SJSA1 (cell line): ENCODE measurements around the gene GALNT10. TPM values are rescaled to one million over a fixed set of nuclear protein-coding genes. Genes with fewer than 3 reads are reported as not detected.

Source experiments
- DNase-seq, 2 experiments: peaks; one replicate each; pipeline ENCODE4 v3.0.0-alpha.2; 2015 to 2020; ENCODE audit warnings: low spot score in 2 of 2, low read depth in 1 of 2
- H3K27ac ChIP-seq: fragments of 250-450 bp; sonication (Bioruptor Pico); 2 replicates; pipeline ENCODE4 v1.5.1; 2020; ENCODE audit warnings: mild to moderate bottlenecking, moderate library complexity
- H3K27me3 ChIP-seq: fragments of 250-450 bp; sonication (Bioruptor Pico); replicated peaks from 2 replicates; pipeline ENCODE4 v1.5.1; 2020; ENCODE audit warnings: mild to moderate bottlenecking, moderate library complexity
- H3K36me3 ChIP-seq: fragments of 250-450 bp; sonication (Bioruptor Pico); 2 replicates; pipeline ENCODE4 v1.5.1; 2020; ENCODE audit warnings: mild to moderate bottlenecking
- H3K4me1 ChIP-seq: fragments of 250-450 bp; sonication (Bioruptor Pico); replicated peaks from 2 replicates; pipeline ENCODE4 v1.6.1; 2021; ENCODE audit warnings: mild to moderate bottlenecking
- H3K4me3 ChIP-seq: fragments of 250-450 bp; sonication (Bioruptor Pico); 2 replicates; pipeline ENCODE4 v1.5.1; 2020; ENCODE audit warnings: mild to moderate bottlenecking
- H3K9me3 ChIP-seq: fragments of 250-450 bp; sonication (Bioruptor Pico); replicated peaks from 2 replicates; pipeline ENCODE4 v1.5.1; 2020; ENCODE audit warnings: mild to moderate bottlenecking
- total RNA-seq: library from RNA; depleted of rRNA; stranded (reverse); fragments of >200 nt; shearing (Covaris generic); gene quantifications from 2 replicates; pipeline ENCODE4 v1.2.3, GENCODE V29; 2014

GALNT10 gene
- total RNA-seq, 1 experiment from 2014 or later: 61.9 TPM

DNA sequence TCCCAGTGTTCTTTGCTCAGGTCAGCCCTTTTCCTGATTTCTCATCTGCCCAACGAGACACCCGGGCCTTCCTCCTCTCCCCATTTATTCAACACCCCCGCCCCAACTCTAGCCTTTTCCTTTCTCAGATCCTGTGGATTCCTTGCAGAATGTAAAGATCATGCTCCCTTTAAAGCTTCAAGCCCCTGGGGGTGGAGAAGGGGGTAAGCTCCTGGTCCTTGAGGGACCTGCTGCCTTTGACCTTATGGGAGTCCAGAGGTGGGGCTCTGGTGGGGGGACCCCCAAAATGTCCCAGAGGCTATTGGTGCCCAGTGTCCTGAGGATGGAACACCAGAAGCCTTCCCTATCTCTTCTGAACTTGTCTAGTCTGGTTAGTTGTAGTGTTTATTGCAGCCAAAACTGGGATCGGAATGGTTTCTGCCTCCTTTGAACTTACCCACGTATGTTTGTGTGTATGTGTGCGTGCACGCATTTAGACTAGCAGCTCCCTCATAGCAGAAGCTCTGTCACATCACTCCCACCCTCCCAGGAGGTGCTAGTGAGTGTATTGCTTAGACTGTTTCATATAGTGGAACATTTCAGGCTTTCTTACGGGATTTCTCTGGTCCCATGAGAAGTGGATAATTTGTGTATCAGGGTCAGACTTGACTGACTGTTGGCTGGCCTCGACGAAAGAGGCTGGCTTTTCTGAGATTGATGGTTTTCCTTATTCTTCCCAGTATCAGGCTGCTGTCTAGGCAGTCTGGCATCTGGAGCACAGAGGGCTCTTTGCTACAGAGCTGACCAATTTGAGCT is 1.1 kb downstream of the GALNT10 start:
- DNase-seq: no peak
- Histone ChIP-seq H3K27ac (no peak overlapping the region), H3K4me3 (peak overlapping the region; percentile 86)

GRCh38 chr5:154193283-154193682 is 2.8 kb downstream of the GALNT10 start:
- H3K27ac ChIP-seq: no peak overlapping the region
- no peak for DNase-seq
- H3K4me1 ChIP-seq: peaks cover 57% of the 10 kb centered on the region
- H3K36me3 ChIP-seq: peaks cover 46% of the 10 kb centered on the region
- H3K27me3 ChIP-seq: no peaks in the 10 kb centered on the region
- peaks cover 4% of the 10 kb centered on the region; the same call in 1 of the 2 replicates for H3K9me3 ChIP-seq
- H3K4me3 ChIP-seq: no peak overlapping the region

More for the DNA sequence above, 1.1 kb downstream of the GALNT10 start:
- no peaks in the 10 kb centered on the region for H3K27me3 ChIP-seq
- peaks cover 36% of the 10 kb centered on the region for H3K36me3 ChIP-seq
- peaks cover 4% of the 10 kb centered on the region; the same call in 1 of the 2 replicates for H3K9me3 ChIP-seq
- H3K4me1 ChIP-seq: peaks cover 41% of the 10 kb centered on the region

DNA sequence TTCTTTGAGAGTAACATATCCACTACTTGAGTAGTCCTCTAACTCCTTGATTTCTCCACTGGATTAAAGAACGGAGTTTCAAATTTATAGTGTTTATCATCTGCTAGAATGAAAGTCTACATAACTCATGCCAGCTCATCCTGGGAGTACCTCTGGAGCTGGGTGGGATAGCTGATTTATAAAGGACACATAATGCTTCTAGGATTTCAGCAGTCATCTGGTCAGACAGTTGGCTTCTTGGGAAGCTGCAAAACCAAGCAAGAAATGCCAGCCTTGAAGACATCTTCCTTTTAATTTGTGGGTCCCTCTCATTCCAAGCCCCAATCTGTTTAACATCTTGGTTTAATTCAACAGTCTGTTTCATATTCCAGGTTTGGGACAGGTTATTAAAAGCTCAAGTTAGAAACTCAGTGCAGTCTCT is 3.2 kb downstream of the GALNT10 start:
- H3K27ac ChIP-seq: no peak overlapping the region
- H3K27me3 ChIP-seq: no peaks in the 10 kb centered on the region
- H3K36me3 ChIP-seq: peaks cover 46% of the 10 kb centered on the region
- peaks cover 61% of the 10 kb centered on the region for H3K4me1 ChIP-seq
- H3K9me3 ChIP-seq: peaks cover 4% of the 10 kb centered on the region; the same call in 1 of the 2 replicates
- DNase-seq: no peak
- H3K4me3 ChIP-seq: no peak overlapping the region

DNA sequence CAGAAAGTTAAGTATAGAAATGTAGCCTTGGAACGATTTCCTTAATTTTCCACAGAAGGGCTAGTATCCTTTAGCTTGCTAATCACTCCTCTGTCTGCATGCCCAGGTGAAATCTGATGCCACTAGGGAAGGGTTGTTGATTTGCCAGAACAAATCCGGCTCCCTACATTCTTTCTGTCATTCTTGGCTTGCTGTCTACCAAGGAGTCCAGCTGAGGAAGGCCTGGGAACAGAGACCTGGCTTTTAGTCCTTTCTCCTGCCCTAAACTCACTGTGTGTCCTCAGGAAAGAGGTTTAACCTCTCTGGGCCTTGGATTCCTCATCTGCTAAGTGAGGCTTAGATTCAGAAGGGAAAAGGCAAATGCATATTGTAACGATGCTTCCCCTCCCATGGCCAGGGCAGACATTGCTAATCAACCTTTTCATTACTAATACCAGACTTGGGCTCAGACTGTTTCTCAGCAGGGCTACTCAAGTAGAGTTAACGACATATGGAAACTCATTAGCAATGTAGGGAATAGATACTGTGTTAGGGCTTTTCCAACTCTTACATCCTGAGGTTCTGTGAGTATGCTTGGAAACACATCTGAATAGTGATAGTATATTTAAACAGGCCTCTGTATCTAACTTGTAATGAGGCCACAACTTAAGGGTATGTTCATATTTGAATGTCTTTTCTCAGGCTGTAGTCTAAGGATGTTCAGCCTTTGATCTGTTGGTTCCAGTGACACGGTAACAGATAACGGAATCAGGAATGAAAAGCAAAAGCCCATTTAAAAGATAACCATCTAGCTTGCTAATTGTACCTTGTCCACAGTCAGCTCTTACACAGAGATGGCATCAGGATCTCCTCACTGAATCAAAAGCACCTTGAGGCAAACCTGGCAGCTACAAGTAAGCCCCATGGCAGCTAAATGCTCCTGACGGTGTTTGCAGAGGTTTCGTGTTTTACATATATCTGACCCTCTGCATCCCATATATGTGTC is 4.1 kb downstream of the GALNT10 start:
- H3K4me3 ChIP-seq: no peak overlapping the region
- H3K9me3 ChIP-seq: peaks cover 4% of the 10 kb centered on the region; the same call in 1 of the 2 replicates
- no peaks in the 10 kb centered on the region for H3K27me3 ChIP-seq
- DNase-seq: no peak
- peaks cover 65% of the 10 kb centered on the region for H3K4me1 ChIP-seq
- no peak overlapping the region for H3K27ac ChIP-seq
- H3K36me3 ChIP-seq: peaks cover 49% of the 10 kb centered on the region

- Histone ChIP-seq H3K9me3 (no peaks in the 10 kb centered on the region), H3K27me3 (no peaks in the 10 kb centered on the region), H3K27ac (no peak overlapping the region), H3K36me3 (peaks cover 47% of the 10 kb centered on the region), H3K4me3 (no peak overlapping the region), H3K4me1 (peaks cover 63% of the 10 kb centered on the region)
- no peak for DNase-seq
These were observed 5.7 kb downstream of the GALNT10 start for GRCh38 chr5:154196281-154196680.

DNA sequence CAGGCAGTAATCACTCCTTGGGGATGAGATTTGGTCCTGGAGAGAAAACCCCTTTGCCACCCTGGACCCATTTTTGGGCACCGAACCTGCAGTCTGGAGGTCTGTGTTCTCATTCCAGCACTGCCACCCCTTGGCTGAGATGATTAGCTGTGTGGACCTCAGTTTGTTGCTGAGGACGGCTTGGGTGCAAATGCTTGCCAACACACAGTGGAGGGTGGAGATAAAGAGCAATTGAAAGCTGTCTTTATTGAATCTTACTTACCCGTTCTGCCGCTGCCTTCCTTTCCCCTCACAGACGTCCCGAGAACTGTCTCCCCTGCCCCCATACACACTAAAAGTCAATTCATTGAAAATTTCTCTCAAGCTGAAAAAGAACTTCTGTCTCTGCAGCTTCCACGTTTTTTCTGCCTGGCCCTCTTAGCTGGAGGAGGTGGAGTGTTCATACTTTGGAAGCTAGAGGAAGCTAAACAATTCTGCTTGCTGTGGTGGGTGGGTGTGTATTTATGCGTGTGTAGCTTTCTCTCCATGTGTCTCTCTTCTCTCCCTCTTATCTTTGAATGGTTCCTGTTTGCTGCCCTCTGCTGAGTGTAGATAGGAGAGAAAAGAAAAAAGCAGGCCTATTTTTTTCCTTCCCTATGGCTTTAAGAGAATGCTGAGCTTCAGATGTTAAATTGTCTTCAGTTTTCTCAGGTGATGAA is 6.6 kb downstream of the GALNT10 start:
- no peaks in the 10 kb centered on the region for H3K9me3 ChIP-seq
- peaks cover 47% of the 10 kb centered on the region for H3K36me3 ChIP-seq
- H3K27me3 ChIP-seq: no peaks in the 10 kb centered on the region
- H3K27ac ChIP-seq: no peak overlapping the region
- H3K4me1 ChIP-seq: peaks cover 55% of the 10 kb centered on the region
- DNase-seq: peak in 1 of 2 experiments; percentile 69
- no peak overlapping the region for H3K4me3 ChIP-seq

GRCh38 chr5:154197801-154198491 is 7.4 kb downstream of the GALNT10 start:
- no peak overlapping the region for H3K4me3 ChIP-seq
- H3K4me1 ChIP-seq: peaks cover 49% of the 10 kb centered on the region
- peak; percentile 95 for DNase-seq
- H3K27ac ChIP-seq: peak overlapping the region; percentile 56
- no peaks in the 10 kb centered on the region for H3K9me3 ChIP-seq
- H3K27me3 ChIP-seq: no peaks in the 10 kb centered on the region
- peaks cover 47% of the 10 kb centered on the region for H3K36me3 ChIP-seq

GRCh38 chr5:154198611-154199230 is 8.2 kb downstream of the GALNT10 start:
- peaks cover 50% of the 10 kb centered on the region for H3K36me3 ChIP-seq
- peak; percentile 90 to 95 for DNase-seq
- H3K27ac ChIP-seq: peak overlapping the region; percentile 56
- H3K4me1 ChIP-seq: peaks cover 43% of the 10 kb centered on the region
- no peak overlapping the region for H3K4me3 ChIP-seq
- no peaks in the 10 kb centered on the region for H3K27me3 ChIP-seq
- no peaks in the 10 kb centered on the region for H3K9me3 ChIP-seq

DNA sequence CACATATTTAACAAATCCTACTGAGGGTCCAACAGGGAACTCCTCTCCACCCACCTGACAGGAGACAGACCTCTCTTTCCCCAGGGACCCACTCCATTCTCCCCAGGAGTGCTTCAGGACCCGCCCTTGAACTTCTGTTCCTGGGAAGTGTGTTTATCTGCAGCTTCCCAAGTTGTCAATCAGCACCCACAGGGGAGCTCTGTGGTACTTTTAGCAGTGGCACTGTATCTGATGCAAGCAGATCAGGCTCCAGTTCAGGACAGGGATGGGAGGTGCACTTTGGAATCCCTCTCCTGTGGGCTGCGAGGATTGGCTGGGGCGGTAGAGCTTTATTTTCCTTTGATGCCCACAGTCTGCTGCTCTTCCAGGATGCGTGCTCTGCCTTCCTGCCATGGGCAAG is 8.7 kb downstream of the GALNT10 start:
- DNase-seq: no peak

DNA sequence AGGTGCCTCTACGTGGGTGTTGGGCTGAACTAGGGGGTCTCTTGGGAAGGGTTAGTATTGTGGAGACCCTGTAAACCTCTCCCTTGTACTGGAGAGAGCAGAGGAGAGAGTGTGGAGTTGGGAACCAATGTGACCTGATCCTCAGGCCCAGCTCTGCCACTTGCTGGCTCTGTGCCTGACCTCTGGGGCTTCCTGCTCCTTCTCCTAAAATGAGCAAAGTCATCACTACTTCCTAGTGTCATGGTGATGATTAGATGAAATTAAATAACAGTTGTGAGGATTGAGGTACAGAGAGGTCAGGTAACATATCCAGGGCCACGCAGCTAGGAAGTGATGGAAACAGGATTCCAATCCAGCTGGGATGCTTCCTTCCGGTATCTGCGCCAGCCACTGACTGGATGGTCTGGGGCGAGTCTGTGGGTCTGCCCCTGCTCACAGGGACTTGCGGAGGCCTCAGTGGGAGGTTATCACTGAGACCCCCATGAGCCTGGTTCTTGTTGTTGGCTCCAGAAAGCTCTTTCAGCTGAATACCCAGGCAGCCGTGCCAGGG is 9.2 kb downstream of the GALNT10 start:
- Histone ChIP-seq H3K4me3 (no peak overlapping the region), H3K27me3 (no peaks in the 10 kb centered on the region), H3K27ac (peak overlapping the region; percentile 56), H3K9me3 (no peaks in the 10 kb centered on the region), H3K4me1 (peaks cover 45% of the 10 kb centered on the region), H3K36me3 (peaks cover 47% of the 10 kb centered on the region)
- DNase-seq: no peak

More for the DNA sequence above, 8.7 kb downstream of the GALNT10 start:
- Histone ChIP-seq H3K27ac (peak overlapping the region; percentile 56), H3K4me3 (no peak overlapping the region), H3K27me3 (no peaks in the 10 kb centered on the region), H3K4me1 (peaks cover 40% of the 10 kb centered on the region), H3K9me3 (no peaks in the 10 kb centered on the region), H3K36me3 (peaks cover 47% of the 10 kb centered on the region)

GRCh38 chr5:154200221-154200620 is 9.7 kb downstream of the GALNT10 start:
- H3K9me3 ChIP-seq: no peaks in the 10 kb centered on the region
- no peak for DNase-seq
- H3K4me3 ChIP-seq: no peak overlapping the region
- H3K4me1 ChIP-seq: peaks cover 49% of the 10 kb centered on the region
- no peak overlapping the region; the same call in 1 of the 2 replicates for H3K27ac ChIP-seq
- no peaks in the 10 kb centered on the region for H3K27me3 ChIP-seq
- H3K36me3 ChIP-seq: peaks cover 45% of the 10 kb centered on the region

GRCh38 chr5:154201108-154201769 is 10.7 kb downstream of the GALNT10 start:
- no peaks in the 10 kb centered on the region for H3K9me3 ChIP-seq
- no peak overlapping the region for H3K27ac ChIP-seq
- H3K4me1 ChIP-seq: peaks cover 59% of the 10 kb centered on the region
- no peak overlapping the region for H3K4me3 ChIP-seq
- no peak for DNase-seq
- H3K36me3 ChIP-seq: peaks cover 42% of the 10 kb centered on the region
- no peaks in the 10 kb centered on the region for H3K27me3 ChIP-seq
